Fibroblast of lung (primary cell): ENCODE measurements around the gene OLIG1. TPM values are rescaled to one million over a fixed set of nuclear protein-coding genes. Genes with fewer than 3 reads are reported as not detected.

Experiments
- DNase-seq, 2 donors: peaks; one replicate each; pipeline versions ENCODE4 v3.0.0 to v3.0.0-alpha.2; 2010; ENCODE audit warnings: low read depth in 2 of 2
- H2AFZ ChIP-seq: 2 replicates; pipeline ENCODE4 v1.5.1; 2012; ENCODE audit warnings: low read length, control low read depth, inconsistent platforms
- H3K27ac ChIP-seq: 2 replicates; pipeline ENCODE4 v1.5.1; 2011; ENCODE audit warnings: low read length, control low read depth; ENCODE audit not compliant: insufficient read depth
- H3K27me3 ChIP-seq: 2 replicates; pipeline ENCODE4 v1.5.1; 2011; ENCODE audit warnings: mild to moderate bottlenecking, low read length; ENCODE audit not compliant: control insufficient read depth, insufficient read depth
- H3K36me3 ChIP-seq: 2 replicates; pipeline ENCODE4 v1.5.1; 2011; ENCODE audit warnings: low read length; ENCODE audit not compliant: control insufficient read depth, insufficient read depth
- H3K4me1 ChIP-seq: 2 replicates; pipeline ENCODE4 v1.5.1; 2011; ENCODE audit warnings: low read length; ENCODE audit not compliant: control insufficient read depth, insufficient read depth; ENCODE audit errors: extremely low read depth
- H3K4me2 ChIP-seq: 2 replicates; pipeline ENCODE4 v1.5.1; 2011; ENCODE audit warnings: low read length, control low read depth; ENCODE audit not compliant: insufficient read depth; ENCODE audit errors: extremely low read depth
- H3K4me3 ChIP-seq, 4 experiments: fragments of 200-600 bp in 1 of 4; sonication (generic) in 1 of 4; replicated peaks in 1 of 4; 2 replicates each; pipeline ENCODE4 v1.5.1; 2011 to 2016; ENCODE audit warnings: low read length in 4 of 4, low read depth in 3 of 4, mild to moderate bottlenecking in 3 of 4, control low read depth in 2 of 4, inconsistent platforms in 1 of 4, mixed read lengths in 1 of 4; ENCODE audit not compliant: insufficient read depth in 1 of 4; ENCODE audit errors: control extremely low read depth in 1 of 4
- H3K79me2 ChIP-seq: 2 replicates; pipeline ENCODE4 v1.5.1; 2012; ENCODE audit warnings: mild to moderate bottlenecking, low read length, inconsistent platforms; ENCODE audit not compliant: control insufficient read depth, insufficient read depth
- H3K9ac ChIP-seq: 2 replicates; pipeline ENCODE4 v1.5.1; 2011; ENCODE audit warnings: mild to moderate bottlenecking, low read length, control low read depth; ENCODE audit not compliant: insufficient read depth
- H3K9me3 ChIP-seq: 2 replicates; pipeline ENCODE4 v1.5.1; 2012; ENCODE audit warnings: low read depth, low read length; ENCODE audit not compliant: control insufficient read depth, insufficient read depth
- H4K20me1 ChIP-seq: 2 replicates; pipeline ENCODE4 v1.5.1; 2011; ENCODE audit warnings: low read length; ENCODE audit not compliant: control insufficient read depth, insufficient read depth; ENCODE audit errors: extremely low read depth
- CTCF ChIP-seq, 2 donors: IDR thresholded peaks in 1 of 2; conservative IDR thresholded peaks in 1 of 2; 1 replicate in 1 of 2; 2 replicates in 1 of 2; pipeline ENCODE4 v1.5.1; 2011 to 2012; ENCODE audit warnings: low read length in 2 of 2, control low read depth in 1 of 2, inconsistent platforms in 1 of 2, low read depth in 1 of 2, mild to moderate bottlenecking in 1 of 2
- EZH2 ChIP-seq: IDR thresholded peaks from 2 replicates; pipeline ENCODE4 v1.5.1; 2012; ENCODE audit warnings: low read length, control low read depth, mild to moderate bottlenecking; ENCODE audit errors: missing control alignments
- polyA plus RNA-seq, 2 donors: library from polyadenylated mRNA; depleted of rRNA in 1 of 2; stranded (reverse) in 1 of 2; unstranded in 1 of 2; fragments of >200 nt; gene quantifications; 2 replicates each; pipeline ENCODE4 v1.2.1, GENCODE V29; 2011 to 2012; ENCODE audit warnings: missing spikeins in 1 of 2
- total RNA-seq: library from RNA; depleted of rRNA; stranded (reverse); fragments of >200 nt; gene quantifications from 2 replicates; pipeline ENCODE4 v1.2.1, GENCODE V29; 2014

The OLIG1 gene
- total and polyA plus RNA-seq, 2 donors (not counting 1 experiment from before 2014, with no cell fraction given): not detected

- Histone ChIP-seq H3K79me2 (no peaks in the 10 kb centered on the region), H3K36me3 (no peaks in the 10 kb centered on the region), H3K4me2 (no peak overlapping the region), H3K27ac (no peak overlapping the region), H3K9ac (no peak overlapping the region), H2AFZ (no peak overlapping the region), H3K4me1 (no peaks in the 10 kb centered on the region), H3K27me3 (peaks cover 32% of the 10 kb centered on the region), H3K9me3 (no peaks in the 10 kb centered on the region), H3K4me3 (no peak overlapping the region), H4K20me1 (no peaks in the 10 kb centered on the region)
- no peak for DNase-seq
- TF ChIP-seq EZH2: no peak
- TF ChIP-seq CTCF (conservative IDR thresholded peaks at IDR 0.05 in 1 of 2, IDR thresholded peaks at IDR 0.05 in 1 of 2; ENCODE audit: low read depth in 1 of 2, low read length in 2 of 2): no peak
These were observed 45.9 kb downstream of the OLIG1 start for GRCh38 chr21:33115631-33116510.

GRCh38 chr21:33116676-33117075, 46.7 kb downstream of the OLIG1 start:
- Histone ChIP-seq H4K20me1 (no peaks in the 10 kb centered on the region), H3K4me3 (no peak overlapping the region), H3K79me2 (no peaks in the 10 kb centered on the region), H3K27me3 (peaks cover 25% of the 10 kb centered on the region), H3K4me1 (no peaks in the 10 kb centered on the region), H3K9ac (no peak overlapping the region), H2AFZ (no peak overlapping the region), H3K9me3 (no peaks in the 10 kb centered on the region), H3K27ac (no peak overlapping the region), H3K36me3 (no peaks in the 10 kb centered on the region), H3K4me2 (no peak overlapping the region)
- no peak for TF ChIP-seq EZH2
- no peak for TF ChIP-seq CTCF (conservative IDR thresholded peaks at IDR 0.05 in 1 of 2, IDR thresholded peaks at IDR 0.05 in 1 of 2; ENCODE audit: low read depth in 1 of 2, low read length in 2 of 2)
- no peak for DNase-seq

- H3K27me3 ChIP-seq: peaks cover 25% of the 10 kb centered on the region
- TF ChIP-seq EZH2: no peak
- no peak for TF ChIP-seq CTCF (conservative IDR thresholded peaks at IDR 0.05 in 1 of 2, IDR thresholded peaks at IDR 0.05 in 1 of 2; ENCODE audit: low read depth in 1 of 2, low read length in 2 of 2)
These were observed 47.4 kb downstream of the OLIG1 start for GRCh38 chr21:33117101-33117888.

More at GRCh38 chr21:33117101-33117888, 47.4 kb downstream of the OLIG1 start:
- no peak overlapping the region for H3K4me3 ChIP-seq
- H3K4me2 ChIP-seq: no peak overlapping the region
- H3K36me3 ChIP-seq: no peaks in the 10 kb centered on the region
- no peak overlapping the region for H3K9ac ChIP-seq
- no peaks in the 10 kb centered on the region for H3K79me2 ChIP-seq
- DNase-seq: no peak
- H3K4me1 ChIP-seq: no peaks in the 10 kb centered on the region
- H2AFZ ChIP-seq: no peak overlapping the region
- H3K9me3 ChIP-seq: no peaks in the 10 kb centered on the region
- no peak overlapping the region for H3K27ac ChIP-seq
- no peaks in the 10 kb centered on the region for H4K20me1 ChIP-seq
